A549 (cell line): ENCODE measurements around the gene CADPS2. TPM values are rescaled to one million over a fixed set of nuclear protein-coding genes. Genes with fewer than 3 reads are reported as not detected.

Source experiments
- ATAC-seq, 2 experiments: fragments of 200-7000 bp in 1 of 2; fragments of >200 bp in 1 of 2; cut with Nextera tagmentation in 1 of 2; cut with Tn5 transposase in 1 of 2; 3 replicates each; pipeline versions ENCODE4 v1.8.0 to v1.9.1; 2018 to 2020; ENCODE audit warnings: mild to moderate bottlenecking in 1 of 2, moderate library complexity in 1 of 2
- CTCF ChIA-PET: fragments of 300-600 bp; sonication (Branson Sonifier 250); formaldehyde crosslinking; extraction: SDS; loops from one replicate; lab custom pipeline; 2021; ENCODE audit warnings: antibody characterized with exemption, inconsistent platforms; lab: Yijun Ruan, JAX
- POLR2A ChIA-PET: fragments of 350-600 bp; formaldehyde crosslinking; extraction: SDS; loops from one replicate; lab custom pipeline; 2021; ENCODE audit warnings: antibody characterized with exemption, inconsistent platforms; lab: Yijun Ruan, JAX
- DNase-seq, 2 experiments: peaks; one replicate each; pipeline versions ENCODE4 v3.0.0 to v3.0.0-alpha.2; 2011 to 2016; ENCODE audit warnings: low read depth in 1 of 2, low spot score in 1 of 2
- FAIRE-seq: peaks from 2 replicates; lab custom pipeline; 2011; peaks lifted over from hg19 to GRCh38; lab: Jason Lieb, UNC
- H3K27ac ChIP-seq, 2 experiments: fragments of >200 bp; sonication (Bioruptor Twin); formaldehyde crosslinking; 3 replicates each; pipeline ENCODE4 v1.5.1; 2016 to 2017
- H3K4me1 ChIP-seq: fragments of >200 bp; sonication (Bioruptor Twin); formaldehyde crosslinking; 3 replicates; pipeline ENCODE4 v1.6.1; 2016
- H3K4me2 ChIP-seq: fragments of >200 bp; sonication (Bioruptor Twin); formaldehyde crosslinking; 3 replicates; pipeline ENCODE4 v1.6.1; 2016
- H3K4me3 ChIP-seq: fragments of >200 bp; sonication (Bioruptor Twin); formaldehyde crosslinking; 3 replicates; pipeline ENCODE4 v1.5.1; 2016
- H3K9me3 ChIP-seq: fragments of >200 bp; sonication (Bioruptor Twin); formaldehyde crosslinking; 3 replicates; pipeline ENCODE4 v1.6.1; 2016
- CHD2 ChIP-seq: fragments of 150-350 bp; IDR thresholded peaks from 2 replicates; pipeline ENCODE4 v1.6.1; 2014; ENCODE audit warnings: low read length; ENCODE audit not compliant: partially characterized antibody
- CTCF ChIP-seq: fragments of >200 bp; sonication (Bioruptor Twin); formaldehyde crosslinking; IDR thresholded peaks from 3 replicates; pipeline ENCODE4 v1.5.1; 2016
- EHMT2 ChIP-seq: fragments of 200-600 bp; sonication (generic); IDR thresholded peaks from 2 replicates; pipeline ENCODE4 v1.6.1; 2016; ENCODE audit warnings: antibody characterized with exemption, low read depth, mild to moderate bottlenecking, moderate library complexity
- ELK1 ChIP-seq: fragments of 150-350 bp; IDR thresholded peaks from 2 replicates; pipeline ENCODE4 v1.6.1; 2014; ENCODE audit warnings: low read depth, mild to moderate bottlenecking, low read length
- FOSB ChIP-seq: fragments of 250-450 bp; sonication (Bioruptor Pico); IDR thresholded peaks from 2 replicates; pipeline ENCODE4 v1.5.0; 2020; ENCODE audit warnings: mild to moderate bottlenecking, moderate library complexity
- FOXS1 ChIP-seq: fragments of 250-450 bp; sonication (Bioruptor Pico); IDR thresholded peaks from 2 replicates; pipeline ENCODE4 v1.5.0; 2020; ENCODE audit warnings: mild to moderate bottlenecking, moderate library complexity
- GATA3 ChIP-seq: IDR thresholded peaks from 2 replicates; pipeline ENCODE4 v1.6.1; 2012; ENCODE audit warnings: borderline replicate concordance
- HEYL ChIP-seq: fragments of 250-450 bp; sonication (Bioruptor Pico); IDR thresholded peaks from 2 replicates; pipeline ENCODE4 v1.8.0; 2021; ENCODE audit warnings: mild to moderate bottlenecking, moderate library complexity
- HOXA7 ChIP-seq: fragments of 250-450 bp; sonication (Bioruptor Pico); IDR thresholded peaks from 2 replicates; pipeline ENCODE4 v1.5.0; 2020; ENCODE audit warnings: mild to moderate bottlenecking, moderate library complexity
- KDM1A ChIP-seq: fragments of 200-600 bp; sonication (generic); IDR thresholded peaks from 2 replicates; pipeline ENCODE4 v1.6.1; 2016; ENCODE audit warnings: low read depth, mild to moderate bottlenecking
- KDM5A ChIP-seq: fragments of 200-600 bp; sonication (generic); IDR thresholded peaks from 2 replicates; pipeline ENCODE4 v1.6.1; 2016; ENCODE audit warnings: antibody characterized with exemption, mild to moderate bottlenecking
- MAFK ChIP-seq: fragments of 450-650 bp; IDR thresholded peaks from 2 replicates; pipeline ENCODE4 v1.6.1; 2014; ENCODE audit not compliant: partially characterized antibody
- MAZ ChIP-seq: fragments of 150-350 bp; IDR thresholded peaks from 2 replicates; pipeline ENCODE4 v1.6.1; 2014; ENCODE audit warnings: antibody characterized with exemption, low read depth, low read length, borderline replicate concordance
- MYC ChIP-seq: IDR thresholded peaks from 2 replicates; pipeline ENCODE4 v1.6.1; 2012; ENCODE audit warnings: mild to moderate bottlenecking, inconsistent platforms, low read length, improper control_type of control experiment, borderline replicate concordance
- RNF2 ChIP-seq: fragments of 200-600 bp; sonication (generic); IDR thresholded peaks from 2 replicates; pipeline ENCODE4 v1.6.1; 2016; ENCODE audit warnings: low read depth, mild to moderate bottlenecking, antibody characterized with exemption, moderate library complexity, borderline replicate concordance
- SMC3 ChIP-seq: fragments of >200 bp; sonication (Bioruptor Twin); formaldehyde crosslinking; IDR thresholded peaks from 3 replicates; pipeline ENCODE4 v1.6.1; 2018; ENCODE audit warnings: inconsistent platforms
- TP53 ChIP-seq: fragments of 250-450 bp; sonication (Bioruptor Pico); IDR thresholded peaks from 2 replicates; pipeline ENCODE4 v1.5.0; 2021; ENCODE audit warnings: mild to moderate bottlenecking, moderate library complexity
- USF2 ChIP-seq: fragments of 450-650 bp; IDR thresholded peaks from 2 replicates; pipeline ENCODE4 v1.6.1; 2014; ENCODE audit warnings: antibody characterized with exemption
- ZC3H11A ChIP-seq: fragments of 450-650 bp; IDR thresholded peaks from 2 replicates; pipeline ENCODE4 v1.6.1; 2014; ENCODE audit warnings: antibody characterized with exemption, mild to moderate bottlenecking
- ZFP36 ChIP-seq: fragments of 450-650 bp; IDR thresholded peaks from 2 replicates; pipeline ENCODE4 v1.6.1; 2014; ENCODE audit warnings: borderline replicate concordance; ENCODE audit not compliant: partially characterized antibody
- ZNF302 ChIP-seq: fragments of 250-450 bp; sonication (Bioruptor Pico); IDR thresholded peaks from 2 replicates; pipeline ENCODE4 v1.9.0; 2021; ENCODE audit warnings: inconsistent platforms, mild to moderate bottlenecking, moderate library complexity
- WGBS: methylation state at CpG from one replicate; pipeline ENCODE4 v1.1.6; 2017; ENCODE audit errors: missing lambda C conversion rate; 5-methylcytosine and 5-hydroxymethylcytosine counted together
- polyA plus RNA-seq, 4 experiments: library from polyadenylated mRNA; depleted of rRNA in 3 of 4; stranded (reverse); fragments of >200 nt; fragmentation: RNase III in 1 of 4; extraction: RNeasy Plus Mini Kit Qiagen cat#74134 plus additional on column Dnase treatment in 1 of 4; gene quantifications; 2 replicates in 3 of 4; 3 replicates in 1 of 4; pipeline ENCODE4 v1.2.3, GENCODE V29; 2011 to 2017
- TF ChIP-seq, protein P1 (sequence below): IDR thresholded peaks from 2 replicates; pipeline ENCODE4 v1.6.1; 2012
- TF ChIP-seq, protein P2 (sequence below): IDR thresholded peaks from 2 replicates; pipeline ENCODE4 v1.6.1; 2012
- TF ChIP-seq, protein P3 (sequence below): IDR thresholded peaks from 2 replicates; pipeline ENCODE4 v1.6.1; 2012; ENCODE audit warnings: low read depth, borderline replicate concordance
- TF ChIP-seq, protein P4 (sequence below): fragments of 250-450 bp; sonication (Bioruptor Pico); IDR thresholded peaks from 2 replicates; pipeline ENCODE4 v1.5.0; 2020; ENCODE audit warnings: low read depth, mild to moderate bottlenecking, moderate library complexity

The CADPS2 gene
- polyA plus RNA-seq, 2 of the 4 experiments (the other 2 are of a cell fraction), result 0.04 to 0.10 TPM

- no peak for TF ChIP-seq KDM5A
- TF ChIP-seq CHD2, result no peak
- TF ChIP-seq, all 56 proteins: peak for 0
Observed at GRCh38 chr7:122602800-122603199, 283.5 kb downstream of the CADPS2 start (continued).

DNA sequence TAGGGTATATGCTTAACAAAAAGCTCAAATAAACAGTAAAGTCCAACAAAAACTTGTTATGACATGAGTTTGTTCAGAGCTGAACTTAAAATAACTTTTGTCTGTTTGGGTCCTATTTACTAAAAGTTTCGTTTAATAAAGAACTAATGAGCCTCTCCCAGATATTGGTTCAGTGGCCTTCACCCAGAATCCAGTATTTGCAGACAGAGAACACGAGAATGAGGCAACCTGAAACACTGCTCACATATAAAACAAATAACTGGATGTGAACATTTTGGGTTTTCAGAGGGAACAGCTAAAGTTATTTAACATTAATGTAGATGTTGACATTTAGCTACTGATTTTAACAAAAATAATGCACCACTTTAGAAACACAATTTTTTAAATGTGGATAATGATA is 285.6 kb downstream of the CADPS2 start:
- no peaks in the 10 kb centered on the region for H3K9me3 ChIP-seq

DNA sequence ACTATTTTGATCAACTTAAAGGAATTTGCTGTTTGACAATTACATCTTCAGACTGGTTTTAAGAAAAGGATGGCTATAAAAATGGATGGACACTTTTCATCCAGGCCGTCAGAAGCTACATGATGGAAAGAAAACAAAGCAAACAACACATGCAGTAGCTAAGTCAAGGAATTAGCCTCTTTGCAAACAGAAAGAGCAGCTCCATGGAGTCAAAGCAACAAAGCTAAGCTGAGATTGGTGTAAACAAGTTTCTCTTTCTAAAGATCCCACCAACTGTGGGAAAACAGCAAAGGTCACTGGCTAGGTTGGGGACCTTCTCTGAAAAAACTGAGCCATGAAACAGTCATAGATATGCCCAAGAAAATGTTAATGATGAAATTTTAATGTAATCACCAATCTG is 286.2 kb downstream of the CADPS2 start:
- POLR2A ChIA-PET, result no interaction called here
- FAIRE-seq (no peak), ATAC-seq (no peak)

More for the DNA sequence above, 285.6 kb downstream of the CADPS2 start:
- POLR2A ChIA-PET, result no interaction called here
- H3K4me2 ChIP-seq, result no peak overlapping the region
- ATAC-seq (no peak), DNase-seq (no peak), FAIRE-seq (no peak)
- H3K27ac ChIP-seq, result no peak overlapping the region
- WGBS, result 0% methylated on average over 2 of the region's 2 CpGs
- CTCF ChIA-PET, result no interaction called here
- no peak for TF ChIP-seq USF2
- TF ChIP-seq HOXA7 (CRISPR knock-in tag), result no peak
- TF ChIP-seq, protein P1, sequence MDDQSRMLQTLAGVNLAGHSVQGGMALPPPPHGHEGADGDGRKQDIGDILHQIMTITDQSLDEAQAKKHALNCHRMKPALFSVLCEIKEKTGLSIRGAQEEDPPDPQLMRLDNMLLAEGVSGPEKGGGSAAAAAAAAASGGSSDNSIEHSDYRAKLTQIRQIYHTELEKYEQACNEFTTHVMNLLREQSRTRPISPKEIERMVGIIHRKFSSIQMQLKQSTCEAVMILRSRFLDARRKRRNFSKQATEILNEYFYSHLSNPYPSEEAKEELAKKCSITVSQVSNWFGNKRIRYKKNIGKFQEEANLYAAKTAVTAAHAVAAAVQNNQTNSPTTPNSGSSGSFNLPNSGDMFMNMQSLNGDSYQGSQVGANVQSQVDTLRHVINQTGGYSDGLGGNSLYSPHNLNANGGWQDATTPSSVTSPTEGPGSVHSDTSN, result no peak
- TF ChIP-seq, protein P2, sequence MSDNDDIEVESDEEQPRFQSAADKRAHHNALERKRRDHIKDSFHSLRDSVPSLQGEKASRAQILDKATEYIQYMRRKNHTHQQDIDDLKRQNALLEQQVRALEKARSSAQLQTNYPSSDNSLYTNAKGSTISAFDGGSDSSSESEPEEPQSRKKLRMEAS, result no peak
- no peak for TF ChIP-seq RNF2
- no peak for TF ChIP-seq FOXS1
- TF ChIP-seq EHMT2, result no peak
- TF ChIP-seq FOSB (CRISPR knock-in tag), result no peak
- TF ChIP-seq ZC3H11A, result no peak
- TF ChIP-seq ELK1, result no peak
- TF ChIP-seq, protein P3, sequence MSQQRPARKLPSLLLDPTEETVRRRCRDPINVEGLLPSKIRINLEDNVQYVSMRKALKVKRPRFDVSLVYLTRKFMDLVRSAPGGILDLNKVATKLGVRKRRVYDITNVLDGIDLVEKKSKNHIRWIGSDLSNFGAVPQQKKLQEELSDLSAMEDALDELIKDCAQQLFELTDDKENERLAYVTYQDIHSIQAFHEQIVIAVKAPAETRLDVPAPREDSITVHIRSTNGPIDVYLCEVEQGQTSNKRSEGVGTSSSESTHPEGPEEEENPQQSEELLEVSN, result no peak
- no peak for TF ChIP-seq TP53
- no peak for TF ChIP-seq HEYL (CRISPR knock-in tag)
- no peaks in the 10 kb centered on the region for H3K4me1 ChIP-seq
- no peak overlapping the region for H3K4me3 ChIP-seq

More for the DNA sequence above, 286.2 kb downstream of the CADPS2 start:
- no peaks in the 10 kb centered on the region for H3K4me1 ChIP-seq
- no peak overlapping the region for H3K27ac ChIP-seq
- no peak for DNase-seq
- 0% methylated on average over 1 of the region's 1 CpG for WGBS
- no peak overlapping the region for H3K4me2 ChIP-seq
- TF ChIP-seq ZNF302 (CRISPR knock-in tag), result no peak
- no peak for TF ChIP-seq MAZ
- no peak for TF ChIP-seq FOSB (CRISPR knock-in tag)
- TF ChIP-seq MYC, result no peak
- TF ChIP-seq ZFP36, result no peak
- TF ChIP-seq, protein P4, sequence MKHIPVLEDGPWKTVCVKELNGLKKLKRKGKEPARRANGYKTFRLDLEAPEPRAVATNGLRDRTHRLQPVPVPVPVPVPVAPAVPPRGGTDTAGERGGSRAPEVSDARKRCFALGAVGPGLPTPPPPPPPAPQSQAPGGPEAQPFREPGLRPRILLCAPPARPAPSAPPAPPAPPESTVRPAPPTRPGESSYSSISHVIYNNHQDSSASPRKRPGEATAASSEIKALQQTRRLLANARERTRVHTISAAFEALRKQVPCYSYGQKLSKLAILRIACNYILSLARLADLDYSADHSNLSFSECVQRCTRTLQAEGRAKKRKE, result no peak
- TF ChIP-seq SMC3, result no peak
- no peak for TF ChIP-seq GATA3
- TF ChIP-seq KDM1A, result no peak
- TF ChIP-seq CTCF, result no peak
- TF ChIP-seq MAFK, result no peak
- TF ChIP-seq RNF2, result no peak
- CTCF ChIA-PET, result interaction anchor here (0.7 kb wide), 1 partner anchor 999 kb away, joined by 3 read pairs; no protein-coding TSS in a partner anchor
- H3K4me3 ChIP-seq, result no peak overlapping the region
- H3K9me3 ChIP-seq, result no peaks in the 10 kb centered on the region
